ENCODE data around the gene AGAP3.

Gene AGAP3

DNA sequence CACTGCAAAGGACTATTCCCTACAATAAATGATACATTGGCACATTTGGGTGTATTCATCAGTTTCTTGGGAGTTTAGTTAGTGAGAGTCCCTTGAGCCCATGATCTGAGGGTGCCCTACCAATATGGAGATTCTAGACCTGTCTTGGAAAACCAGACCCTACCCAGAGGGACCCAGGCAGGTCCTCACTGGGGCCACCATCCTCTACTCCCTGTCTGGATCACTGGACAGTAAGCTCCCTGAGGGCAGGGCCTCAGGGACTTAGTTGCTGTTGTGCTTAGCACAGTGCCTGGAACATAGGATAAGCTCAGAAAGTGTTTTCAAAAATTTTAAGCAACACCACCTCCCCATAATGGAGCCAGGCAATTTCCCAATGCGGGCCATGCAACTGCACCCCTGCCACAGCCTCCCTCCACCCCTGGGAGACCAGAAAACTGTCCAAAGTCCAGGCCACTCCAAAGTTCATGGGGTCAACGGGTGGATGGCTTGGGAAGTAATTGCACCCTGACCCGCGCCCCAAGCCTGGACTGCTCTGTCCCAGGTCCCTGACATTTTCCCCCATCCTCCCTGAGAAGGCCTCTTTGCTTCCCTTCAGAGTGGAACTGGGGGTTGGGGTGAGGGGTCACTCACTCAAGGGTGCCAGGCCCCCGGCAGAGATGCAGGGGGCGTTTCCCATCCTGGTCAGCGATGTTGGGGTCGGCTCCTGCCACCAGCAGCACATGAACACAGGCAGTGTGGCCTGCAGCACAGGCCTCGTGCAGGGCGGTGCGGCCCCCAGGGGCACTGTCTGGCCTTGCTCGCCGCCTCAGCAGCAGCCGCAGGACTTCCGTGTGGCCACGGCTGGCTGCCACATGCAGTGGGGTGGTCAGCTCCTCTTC lies 99.7 kb downstream of the AGAP3 start:
- no peak for DNase-seq (ENCODE audit: low read depth in 2 of 2)

DNA sequence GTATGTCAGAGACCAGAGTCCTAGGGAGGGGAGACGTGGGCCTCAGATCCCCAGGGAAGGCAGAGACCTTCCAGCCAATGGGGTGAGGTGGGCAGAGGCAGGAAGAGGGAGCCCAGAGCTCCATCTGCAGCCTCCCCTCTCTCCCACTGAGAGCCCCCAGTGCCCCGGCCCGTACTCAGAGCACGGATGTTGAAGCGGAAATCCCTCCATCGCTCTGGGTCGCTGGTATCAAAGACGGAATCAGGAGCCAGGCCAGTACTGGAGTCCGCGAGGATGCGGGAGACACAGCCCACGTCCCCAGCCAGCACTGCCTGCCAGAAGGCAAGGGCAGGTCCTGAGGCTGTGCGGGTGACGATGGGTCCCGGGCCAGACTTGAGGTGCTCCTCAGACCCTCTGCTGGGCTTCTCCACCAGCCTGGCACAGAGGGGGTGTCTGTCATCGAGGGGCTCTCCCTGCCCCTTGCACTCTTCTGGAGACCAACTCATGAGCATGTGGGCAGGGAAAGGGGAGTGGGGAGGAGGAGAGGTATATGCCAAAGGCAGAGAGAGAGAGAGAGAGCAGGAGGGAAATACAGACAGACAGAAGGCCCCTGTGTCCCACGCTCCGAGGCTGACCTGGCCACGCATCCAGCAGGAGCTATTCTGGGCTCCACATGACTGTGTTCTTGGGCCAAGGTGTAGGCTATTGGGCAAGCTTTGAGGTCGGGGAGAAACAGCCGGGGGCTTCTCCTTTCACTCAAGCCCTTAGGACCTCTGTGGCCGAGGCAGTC lies 100.5 kb downstream of the AGAP3 start, which contains the start of gene ASB10:
ASB10 (minus strand) TSS at position 611 of the 769 bp plus-strand sequence; CDS start at position 491, 120 bp downstream.
- DNase-seq (ENCODE audit: low read depth in 2 of 2), result no peak

DNA sequence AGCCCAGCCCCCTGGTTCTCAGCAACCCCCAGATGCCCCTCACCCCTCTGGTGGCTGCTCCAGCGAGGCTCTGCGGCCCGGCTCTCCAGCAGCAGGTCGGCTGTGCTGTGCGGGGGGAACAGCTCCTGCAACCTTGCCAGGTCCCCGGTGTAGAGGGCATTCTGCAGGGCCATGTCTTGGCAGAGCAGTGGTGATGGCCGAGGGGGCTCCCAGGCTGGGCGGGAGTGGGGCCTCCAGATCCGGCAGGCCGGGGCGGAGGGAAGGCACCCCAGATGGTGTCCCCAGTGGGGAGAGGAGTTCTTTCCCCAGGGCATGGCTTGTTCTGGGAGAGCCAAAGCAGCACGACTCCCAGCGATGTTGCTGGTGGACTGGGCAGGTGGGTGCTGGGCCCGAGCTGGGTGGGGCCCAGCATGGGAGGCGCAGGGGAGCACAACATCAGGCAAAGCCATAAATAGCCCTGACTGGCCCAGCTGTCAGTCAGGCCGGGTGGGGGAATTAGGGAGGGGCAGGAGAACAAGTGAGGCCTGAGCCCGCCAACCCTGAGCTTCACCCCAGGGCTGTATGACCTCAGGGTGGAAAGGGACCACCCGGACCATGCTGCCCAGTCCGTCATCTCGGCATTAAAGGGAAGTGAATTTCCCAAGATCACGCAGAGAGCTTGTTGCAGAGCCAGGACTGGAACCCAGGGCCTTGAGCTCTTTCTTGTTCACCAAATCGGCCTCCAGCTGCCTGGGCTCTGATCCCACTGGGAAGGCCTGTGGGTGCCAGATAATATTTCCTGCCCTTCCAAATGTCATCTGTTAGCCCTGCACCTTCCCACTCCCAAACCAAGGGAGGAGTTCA lies 101.4 kb downstream of the AGAP3 start:
- DNase-seq (ENCODE audit: low read depth in 2 of 2), result no peak

DNA sequence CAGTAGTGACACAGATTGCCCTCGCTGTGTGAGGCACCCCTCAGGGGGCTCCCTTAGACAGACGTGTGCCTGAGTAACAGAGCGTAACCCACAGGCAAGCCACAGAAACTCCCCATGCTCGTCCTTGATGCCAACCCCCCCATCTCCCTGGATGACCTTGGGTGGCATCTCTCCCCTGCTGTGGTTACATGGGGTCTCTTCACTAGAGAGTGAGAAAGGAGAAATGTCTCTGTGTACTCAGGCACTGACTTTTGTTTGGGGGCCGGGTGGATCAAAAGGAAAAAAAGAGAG lies 101.9 kb downstream of the AGAP3 start:
- no peak for DNase-seq (ENCODE audit: low read depth in 2 of 2)

DNA sequence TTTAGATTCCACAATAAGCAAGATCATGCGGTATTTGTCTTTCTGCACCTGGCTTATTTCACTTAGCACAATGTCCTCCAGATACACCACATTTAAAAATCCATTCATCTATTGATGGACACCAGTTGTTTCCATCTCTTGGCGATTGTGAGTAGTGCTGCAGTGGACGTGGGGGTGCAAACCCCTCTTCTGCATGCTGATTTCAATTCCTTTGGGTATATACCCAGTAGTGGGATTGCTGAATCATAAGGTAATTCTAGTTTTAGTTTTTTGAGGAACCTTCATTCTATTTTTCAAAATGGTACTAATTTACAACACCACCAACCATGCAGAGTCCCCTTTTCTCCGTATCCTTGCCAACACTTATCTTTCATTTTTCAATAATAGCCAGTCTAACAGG lies 102.8 kb downstream of the AGAP3 start:
- no peak for DNase-seq (ENCODE audit: low read depth in 2 of 2)

DNA sequence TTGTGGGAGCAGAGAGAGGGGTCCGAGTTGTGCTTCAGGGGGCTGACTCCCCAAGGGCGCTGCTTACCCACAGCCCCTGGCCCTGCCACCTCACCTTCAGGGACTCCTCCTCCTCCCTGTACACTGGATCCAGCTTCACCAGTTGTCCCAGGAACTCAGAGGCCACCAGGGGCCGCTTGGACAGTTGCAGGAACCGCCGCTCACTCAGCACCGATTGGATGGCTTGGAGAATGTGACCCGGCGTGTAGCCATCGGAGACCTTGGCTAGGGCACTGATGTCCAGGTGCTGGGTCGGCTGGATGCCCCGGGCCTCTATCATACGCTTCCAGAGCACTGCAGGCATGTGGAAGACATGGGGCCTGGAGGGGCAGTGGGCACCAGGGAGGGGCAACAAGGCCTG lies 105.3 kb downstream of the AGAP3 start:
- no peak for DNase-seq (ENCODE audit: low read depth in 2 of 2)

DNA sequence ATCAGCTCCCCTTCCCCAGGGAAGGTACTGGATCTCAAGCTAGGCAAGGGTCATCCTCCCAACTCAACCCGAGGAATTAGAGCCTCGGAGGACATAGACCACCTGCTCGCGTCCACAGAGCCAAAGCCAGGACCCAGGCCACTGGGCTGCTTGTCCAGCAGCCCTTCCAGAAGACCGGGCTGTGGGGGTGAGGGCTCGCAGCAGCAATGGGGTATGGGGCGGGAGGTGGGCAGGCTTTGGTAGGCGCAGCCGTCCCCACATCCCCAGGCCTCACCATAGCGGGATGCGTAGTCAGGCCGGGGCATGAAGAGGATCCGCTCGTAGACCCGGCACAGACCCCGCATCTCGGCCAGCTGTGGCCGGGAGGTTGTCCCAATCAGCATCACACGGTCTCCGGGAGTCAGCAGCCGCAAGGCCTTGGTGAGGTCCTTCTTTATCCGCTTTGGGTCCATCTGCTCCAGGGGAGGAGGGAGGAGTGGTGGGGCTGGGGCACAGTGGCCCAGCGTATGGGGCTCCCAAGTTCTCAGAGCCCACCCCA lies 105.8 kb downstream of the AGAP3 start:
- no peak for DNase-seq (ENCODE audit: low read depth in 2 of 2)

DNA sequence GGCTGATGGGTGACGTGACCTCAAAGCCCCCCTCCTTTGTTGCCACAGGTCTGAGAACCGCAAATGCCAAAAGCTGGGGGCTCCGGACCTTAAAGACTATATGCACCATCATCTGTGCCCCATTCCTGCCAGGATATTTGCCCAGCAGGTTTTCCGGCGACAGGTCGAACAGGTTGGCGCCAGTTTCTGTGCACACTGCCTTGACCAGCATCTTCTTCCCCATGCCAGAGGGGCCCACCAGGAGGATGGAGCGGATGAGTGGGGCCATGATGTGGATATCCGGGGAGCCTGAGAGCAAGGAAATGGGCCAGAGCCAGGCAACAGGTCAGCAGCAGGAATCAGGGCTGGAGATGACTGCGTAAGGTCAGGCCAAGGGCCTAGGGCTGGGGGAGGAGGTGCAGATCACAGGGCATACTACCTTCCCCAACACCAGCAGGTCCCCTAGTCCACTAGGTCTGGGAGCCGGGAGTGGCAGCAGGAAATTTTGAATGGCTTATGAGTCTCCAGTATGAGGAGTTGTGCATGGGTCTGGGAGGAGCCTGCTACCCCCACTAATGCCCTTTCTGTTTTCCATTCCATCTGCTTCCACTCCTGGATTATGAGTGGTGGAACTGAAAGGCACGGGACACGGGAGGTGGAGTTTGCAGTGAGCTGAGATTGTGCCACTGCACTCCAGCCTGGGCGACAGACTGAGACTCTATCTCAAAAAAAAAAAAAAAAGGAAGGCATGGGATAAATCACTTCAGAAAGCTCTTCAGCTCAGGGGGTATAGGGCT lies 107.1 kb downstream of the AGAP3 start:
- no peak for DNase-seq (ENCODE audit: low read depth in 2 of 2)
